Stimulated activated CD8-positive, alpha-beta memory T cell treated with anti-CD3 and anti-CD28 coated beads, Interleukin-2, amount 100 ng/mL, for 1 hour (primary cell): ENCODE data around the gene GRK4.
"Not testable (repeated sequence)": the region's sequence is repeated elsewhere in the genome, so short reads cannot be mapped to it uniquely, and the experiment has no call there.

Experiments used
- DNase-seq, 2 donors: peaks; one replicate each; pipeline ENCODE4 v3.0.0-alpha.2; 2020; ENCODE audit warnings: low read depth in 2 of 2

GRK4 gene

GRCh38 chr4:2930758-2931511 lies 32.4 kb upstream of the GRK4 start:
- no peak for DNase-seq

- no peak for DNase-seq
Observed at GRCh38 chr4:2931512-2932301, 31.7 kb upstream of the GRK4 start.

- no peak for DNase-seq
Observed at GRCh38 chr4:2932321-2932950, 30.9 kb upstream of the GRK4 start.

GRCh38 chr4:2932951-2933565 lies 30.3 kb upstream of the GRK4 start:
- DNase-seq = no peak

GRCh38 chr4:2933566-2934076 lies 29.8 kb upstream of the GRK4 start:
- DNase-seq = no peak

- DNase-seq = no peak
Observed at GRCh38 chr4:2934077-2934812, 29.1 kb upstream of the GRK4 start.

GRCh38 chr4:2934813-2935761 lies 28.3 kb upstream of the GRK4 start:
- peak; percentile 93 to 94 for DNase-seq

- no peak for DNase-seq
Observed at GRCh38 chr4:2935762-2936743, 27.3 kb upstream of the GRK4 start.

- no peak for DNase-seq
Observed at GRCh38 chr4:2936773-2937145, 26.6 kb upstream of the GRK4 start.

- no peak for DNase-seq
Observed at GRCh38 chr4:2937146-2937857, 26.1 kb upstream of the GRK4 start.

- no peak for DNase-seq
Observed at GRCh38 chr4:2937986-2938385, 25.4 kb upstream of the GRK4 start.

GRCh38 chr4:2938411-2938810 lies 25.0 kb upstream of the GRK4 start:
- not testable (repeated sequence) for DNase-seq

- DNase-seq = no peak
Observed at GRCh38 chr4:2938906-2939305, 24.5 kb upstream of the GRK4 start.

- DNase-seq = no peak
Observed at GRCh38 chr4:2939383-2940243, 23.8 kb upstream of the GRK4 start.

- DNase-seq = no peak
Observed at GRCh38 chr4:2940267-2941137, 22.9 kb upstream of the GRK4 start.
